Activated naive CD8-positive, alpha-beta T cell treated with anti-CD3 and anti-CD28 coated beads, Interleukin-2, amount 50 U/mL, for 24 hours (primary cell): ENCODE data around the gene PAQR9.
A peak's percentile ranks its signal among the peaks of the same experiment; 100 is the strongest.

Source experiments
- ATAC-seq: fragments of 150-1000 bp; cut with Tn5 transposase; one replicate; pipeline ENCODE4 v1.10.0; 2021
- DNase-seq: peaks from one replicate; pipeline ENCODE4 v3.0.0; 2021
- H3K27ac Mint-ChIP-seq: one replicate; pipeline ENCODE4 v1.8.0; 2021; ENCODE audit warnings: mild to moderate bottlenecking, mixed read lengths
- H3K27me3 Mint-ChIP-seq: one replicate; pipeline ENCODE4 v1.8.0; 2021; ENCODE audit warnings: mixed read lengths
- H3K36me3 Mint-ChIP-seq: one replicate; pipeline ENCODE4 v1.8.0; 2021; ENCODE audit warnings: low read depth, mixed read lengths
- H3K4me1 Mint-ChIP-seq: one replicate; pipeline ENCODE4 v1.8.0; 2021; ENCODE audit warnings: mixed read lengths
- H3K4me3 Mint-ChIP-seq: one replicate; pipeline ENCODE4 v1.8.0; 2021; ENCODE audit warnings: mild to moderate bottlenecking, moderate library complexity, mixed read lengths
- H3K9me3 Mint-ChIP-seq: one replicate; pipeline ENCODE4 v1.8.0; 2021; ENCODE audit warnings: mixed read lengths

Gene PAQR9

GRCh38 chr3:142930463-142930862 lies 33.0 kb downstream of the PAQR9 start:
- Mint-ChIP-seq H3K27me3 (peaks cover 10% of the 10 kb centered on the region), H3K4me3 (no peak overlapping the region), H3K27ac (no peak overlapping the region), H3K9me3 (no peaks in the 10 kb centered on the region), H3K4me1 (no peaks in the 10 kb centered on the region), H3K36me3 (no peaks in the 10 kb centered on the region)
- DNase-seq (no peak), ATAC-seq (no peak)

- DNase-seq (no peak), ATAC-seq (no peak)
- H3K27me3 Mint-ChIP-seq, result peaks cover 10% of the 10 kb centered on the region
- H3K4me1 Mint-ChIP-seq, result no peaks in the 10 kb centered on the region
- no peak overlapping the region for H3K4me3 Mint-ChIP-seq
- H3K27ac Mint-ChIP-seq, result no peak overlapping the region
- no peaks in the 10 kb centered on the region for H3K36me3 Mint-ChIP-seq
- no peaks in the 10 kb centered on the region for H3K9me3 Mint-ChIP-seq
Measured at GRCh38 chr3:142929890-142930289, 33.6 kb downstream of the PAQR9 start.

- ATAC-seq (peak; percentile 72), DNase-seq (peak; percentile 39)
- no peak overlapping the region for H3K4me3 Mint-ChIP-seq
- H3K27me3 Mint-ChIP-seq, result peaks cover 16% of the 10 kb centered on the region
- no peaks in the 10 kb centered on the region for H3K4me1 Mint-ChIP-seq
- H3K36me3 Mint-ChIP-seq, result no peaks in the 10 kb centered on the region
- no peak overlapping the region for H3K27ac Mint-ChIP-seq
- H3K9me3 Mint-ChIP-seq, result no peaks in the 10 kb centered on the region
Measured at GRCh38 chr3:142929109-142929508, 34.4 kb downstream of the PAQR9 start.

- ATAC-seq, result no peak
- no peaks in the 10 kb centered on the region for H3K9me3 Mint-ChIP-seq
- peaks cover 25% of the 10 kb centered on the region for H3K27me3 Mint-ChIP-seq
- DNase-seq, result no peak
- H3K27ac Mint-ChIP-seq, result no peak overlapping the region
- no peaks in the 10 kb centered on the region for H3K4me1 Mint-ChIP-seq
- no peaks in the 10 kb centered on the region for H3K36me3 Mint-ChIP-seq
- H3K4me3 Mint-ChIP-seq, result no peak overlapping the region
Measured at GRCh38 chr3:142926368-142926944, 37.0 kb downstream of the PAQR9 start.

- peaks cover 25% of the 10 kb centered on the region for H3K27me3 Mint-ChIP-seq
- no peak for ATAC-seq
- no peak for DNase-seq
- H3K9me3 Mint-ChIP-seq, result no peaks in the 10 kb centered on the region
- H3K27ac Mint-ChIP-seq, result no peak overlapping the region
- no peaks in the 10 kb centered on the region for H3K4me1 Mint-ChIP-seq
- no peaks in the 10 kb centered on the region for H3K36me3 Mint-ChIP-seq
- no peak overlapping the region for H3K4me3 Mint-ChIP-seq
Measured at GRCh38 chr3:142925140-142925539, 38.3 kb downstream of the PAQR9 start.

GRCh38 chr3:142923694-142924093 lies 39.8 kb downstream of the PAQR9 start:
- no peak for ATAC-seq
- Mint-ChIP-seq H3K9me3 (no peaks in the 10 kb centered on the region), H3K4me1 (no peaks in the 10 kb centered on the region), H3K27ac (no peak overlapping the region), H3K36me3 (no peaks in the 10 kb centered on the region), H3K4me3 (no peak overlapping the region), H3K27me3 (peaks cover 25% of the 10 kb centered on the region)
- DNase-seq, result no peak

GRCh38 chr3:142916605-142917004 lies 46.9 kb downstream of the PAQR9 start:
- Mint-ChIP-seq H3K4me1 (no peaks in the 10 kb centered on the region), H3K9me3 (no peaks in the 10 kb centered on the region), H3K27ac (no peak overlapping the region), H3K36me3 (no peaks in the 10 kb centered on the region), H3K27me3 (peaks cover 8% of the 10 kb centered on the region), H3K4me3 (no peak overlapping the region)
- DNase-seq (no peak), ATAC-seq (no peak)

GRCh38 chr3:142915636-142916035 lies 47.8 kb downstream of the PAQR9 start:
- H3K36me3 Mint-ChIP-seq, result no peaks in the 10 kb centered on the region
- H3K4me3 Mint-ChIP-seq, result no peak overlapping the region
- no peaks in the 10 kb centered on the region for H3K9me3 Mint-ChIP-seq
- no peak overlapping the region for H3K27ac Mint-ChIP-seq
- ATAC-seq (no peak), DNase-seq (no peak)
- H3K27me3 Mint-ChIP-seq, result peaks cover 9% of the 10 kb centered on the region
- H3K4me1 Mint-ChIP-seq, result no peaks in the 10 kb centered on the region

GRCh38 chr3:142914286-142914811 lies 49.1 kb downstream of the PAQR9 start:
- Mint-ChIP-seq H3K27me3 (peaks cover 11% of the 10 kb centered on the region), H3K4me1 (no peaks in the 10 kb centered on the region), H3K36me3 (no peaks in the 10 kb centered on the region), H3K27ac (no peak overlapping the region), H3K4me3 (no peak overlapping the region), H3K9me3 (no peaks in the 10 kb centered on the region)
- DNase-seq (no peak), ATAC-seq (no peak)

- DNase-seq (no peak), ATAC-seq (no peak)
- no peaks in the 10 kb centered on the region for H3K4me1 Mint-ChIP-seq
- no peaks in the 10 kb centered on the region for H3K36me3 Mint-ChIP-seq
- H3K27ac Mint-ChIP-seq, result no peak overlapping the region
- no peak overlapping the region for H3K4me3 Mint-ChIP-seq
- H3K27me3 Mint-ChIP-seq, result peaks cover 16% of the 10 kb centered on the region
- H3K9me3 Mint-ChIP-seq, result no peaks in the 10 kb centered on the region
Measured at GRCh38 chr3:142913432-142913831, 50.0 kb downstream of the PAQR9 start.

GRCh38 chr3:142912402-142913172 lies 50.9 kb downstream of the PAQR9 start:
- Mint-ChIP-seq H3K27ac (no peak overlapping the region), H3K4me1 (no peaks in the 10 kb centered on the region), H3K9me3 (no peaks in the 10 kb centered on the region), H3K36me3 (no peaks in the 10 kb centered on the region), H3K27me3 (peaks cover 15% of the 10 kb centered on the region), H3K4me3 (no peak overlapping the region)
- ATAC-seq (no peak), DNase-seq (no peak)
